Activated CD8-positive, alpha-beta memory T cell treated with anti-CD3 and anti-CD28 coated beads, Interleukin-2, amount 50 U/mL, for 48 hours (primary cell): ENCODE data around the gene NLGN4X.

Experiments
- DNase-seq: peaks from one replicate; pipeline ENCODE4 v3.0.0-alpha.2; 2020

The NLGN4X gene

DNA sequence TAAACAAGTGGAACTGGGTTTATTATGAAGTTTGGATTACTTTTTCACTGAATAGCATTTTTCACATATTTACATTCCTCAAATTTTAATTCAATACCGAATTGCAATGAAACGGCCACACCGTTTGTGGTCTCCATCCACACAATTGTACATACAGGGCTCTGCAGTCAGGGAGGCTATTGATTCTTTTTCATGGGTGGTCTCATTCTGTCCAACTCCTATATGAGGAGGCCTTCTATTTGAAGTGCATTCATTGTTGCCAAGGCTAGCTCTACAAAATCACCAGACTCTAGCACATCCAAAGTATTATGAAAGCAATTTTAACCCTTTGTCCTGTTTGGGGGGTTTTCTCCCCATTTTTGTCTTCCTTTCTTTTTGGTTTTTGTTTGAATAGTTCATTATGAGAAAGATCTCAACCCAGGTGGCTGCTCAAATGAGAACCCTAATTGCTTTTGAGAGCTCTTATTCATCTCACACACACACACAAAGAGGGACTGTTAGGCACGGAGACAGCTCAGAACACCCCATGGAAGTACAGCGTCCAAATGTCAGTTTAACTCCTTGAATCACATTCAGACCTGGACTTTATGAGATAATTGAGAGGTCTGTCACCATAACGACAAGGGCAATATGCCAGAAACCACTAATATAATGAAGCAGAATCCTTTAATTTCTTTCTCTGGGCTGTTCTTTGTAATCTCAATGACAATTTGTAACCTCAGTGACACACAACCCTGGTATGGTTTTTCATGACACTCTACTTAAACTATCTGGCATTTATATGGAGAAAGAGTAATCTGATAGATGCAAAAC lies 79.4 kb downstream of the NLGN4X start:
- DNase-seq: no peak

DNA sequence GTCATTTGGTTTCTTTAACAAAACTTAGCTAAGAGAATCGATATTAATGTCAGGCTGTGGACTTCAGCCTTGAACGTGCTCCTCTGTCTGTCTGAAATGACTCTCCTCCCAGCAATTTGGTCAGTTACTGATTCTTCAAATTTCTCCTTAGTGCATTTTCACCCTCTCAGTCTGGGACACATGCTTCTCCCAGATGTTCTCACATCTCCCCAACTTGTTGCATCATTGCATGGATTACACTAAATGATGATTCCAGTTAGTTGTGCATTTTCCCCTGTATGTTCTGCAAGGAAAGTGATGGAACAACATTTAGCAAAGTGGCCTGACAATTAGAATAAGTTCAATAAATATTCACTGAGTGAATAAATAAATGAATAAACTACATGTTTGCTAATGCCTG lies 94.4 kb downstream of the NLGN4X start:
- no peak for DNase-seq

DNA sequence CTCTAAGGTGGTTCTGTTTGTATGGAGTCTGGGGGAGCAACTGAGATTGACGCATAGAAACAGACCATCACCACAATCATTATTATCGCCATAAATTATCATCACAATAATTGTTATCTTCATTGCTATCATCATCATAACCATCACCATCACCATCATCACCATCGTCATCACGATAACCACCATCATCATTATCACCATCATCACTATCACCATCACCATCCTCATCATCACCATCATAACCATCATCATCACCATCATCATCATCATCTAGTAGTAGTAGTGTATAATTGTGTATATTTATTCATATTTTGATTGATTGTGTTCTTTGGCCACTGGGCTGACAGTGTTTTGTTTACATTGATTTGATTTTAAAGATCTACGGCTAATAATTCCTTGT lies 95.7 kb downstream of the NLGN4X start:
- DNase-seq: no peak

DNA sequence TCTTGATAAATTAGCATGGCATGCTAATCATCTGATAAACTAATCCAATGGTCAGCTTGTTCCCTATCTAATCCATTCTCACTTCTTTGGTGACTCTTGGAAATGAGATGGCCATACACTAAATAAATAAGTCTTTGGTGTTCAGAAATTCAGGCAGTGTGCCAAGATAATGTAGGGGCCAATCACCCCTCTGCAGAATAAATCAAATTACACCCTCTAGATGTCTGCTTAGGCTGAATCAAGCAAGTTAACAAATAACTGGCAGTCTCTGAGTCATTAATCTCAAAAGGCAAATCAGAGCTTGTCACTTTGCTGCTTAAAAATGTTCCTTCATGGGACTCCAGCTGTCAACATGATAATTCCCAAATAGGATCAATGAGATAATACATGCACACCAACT lies 97.4 kb downstream of the NLGN4X start:
- DNase-seq: no peak

DNA sequence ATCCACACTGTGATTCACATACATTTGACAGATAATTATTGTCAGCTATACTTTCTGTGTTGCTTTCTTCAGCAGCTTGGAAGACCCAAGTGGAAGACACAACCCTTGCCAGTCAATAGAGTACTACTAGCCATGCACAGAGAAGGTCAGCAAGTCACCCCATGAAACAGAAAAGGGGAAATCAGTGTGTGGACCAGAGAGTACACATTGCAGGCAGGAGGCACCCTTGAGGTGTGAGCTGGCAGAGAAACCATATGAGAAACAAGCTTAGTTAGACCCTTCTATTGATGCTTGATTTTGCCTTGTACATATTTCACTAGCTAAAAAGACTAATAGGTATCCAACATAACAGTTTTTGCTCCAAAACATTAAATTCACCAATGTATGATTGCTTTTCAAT lies 99.5 kb downstream of the NLGN4X start:
- no peak for DNase-seq

DNA sequence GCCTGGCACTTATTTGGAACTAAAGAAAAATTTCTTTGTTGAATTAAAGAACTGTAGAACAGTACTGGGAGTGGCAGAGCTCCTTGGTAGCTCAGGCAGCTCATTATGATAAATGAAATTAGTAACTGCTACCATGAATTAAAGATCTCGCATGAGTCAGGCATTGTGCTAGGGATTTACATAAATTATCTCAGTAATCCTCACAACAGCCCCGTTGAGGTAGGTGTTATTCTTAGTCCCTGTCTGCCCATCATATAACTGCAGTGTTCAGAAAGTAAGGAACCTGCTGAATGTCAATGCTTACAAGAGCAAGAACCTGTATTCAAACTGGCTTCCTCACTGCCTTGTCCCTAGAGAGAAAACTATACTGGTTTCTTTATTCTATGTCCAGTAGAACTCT lies 108.3 kb downstream of the NLGN4X start:
- no peak for DNase-seq

DNA sequence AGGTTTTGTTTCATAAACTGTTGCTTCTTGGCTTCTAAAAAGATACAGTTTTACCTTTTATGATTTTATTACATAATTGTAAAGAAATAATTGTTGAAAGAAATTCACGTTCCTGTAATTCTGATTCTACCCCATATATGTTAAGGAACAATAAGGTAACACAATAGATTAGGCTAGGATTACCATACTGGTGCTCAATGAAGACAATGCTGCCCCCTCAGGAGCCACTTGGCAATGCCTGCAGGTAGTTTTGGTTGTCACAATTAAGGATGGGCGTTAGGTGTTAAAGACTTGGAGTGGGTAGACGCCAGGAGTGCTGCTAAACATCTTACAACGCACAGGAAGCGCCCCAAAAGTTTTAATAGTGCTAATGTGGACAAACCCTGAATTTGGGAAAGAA lies 133.2 kb downstream of the NLGN4X start:
- DNase-seq: no peak

DNA sequence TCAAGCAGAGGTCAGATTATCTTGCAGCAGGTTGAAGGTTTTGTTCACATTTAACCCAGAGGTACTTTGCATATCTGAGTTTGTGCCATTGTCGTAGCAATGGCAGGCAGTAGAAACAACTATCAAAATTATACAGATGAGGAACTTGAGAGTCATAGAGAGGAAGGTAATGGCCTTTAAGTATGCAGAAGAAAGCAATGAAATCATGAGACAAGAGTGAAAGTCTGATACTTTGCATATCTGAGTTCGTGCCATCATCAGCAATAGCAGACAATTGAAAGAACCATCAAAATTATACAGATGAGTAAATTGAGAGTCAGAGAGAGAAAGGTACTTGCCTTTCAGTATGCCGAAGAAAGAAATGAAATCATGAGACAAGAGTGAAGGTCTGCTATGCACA lies 154.1 kb downstream of the NLGN4X start:
- DNase-seq: no peak

DNA sequence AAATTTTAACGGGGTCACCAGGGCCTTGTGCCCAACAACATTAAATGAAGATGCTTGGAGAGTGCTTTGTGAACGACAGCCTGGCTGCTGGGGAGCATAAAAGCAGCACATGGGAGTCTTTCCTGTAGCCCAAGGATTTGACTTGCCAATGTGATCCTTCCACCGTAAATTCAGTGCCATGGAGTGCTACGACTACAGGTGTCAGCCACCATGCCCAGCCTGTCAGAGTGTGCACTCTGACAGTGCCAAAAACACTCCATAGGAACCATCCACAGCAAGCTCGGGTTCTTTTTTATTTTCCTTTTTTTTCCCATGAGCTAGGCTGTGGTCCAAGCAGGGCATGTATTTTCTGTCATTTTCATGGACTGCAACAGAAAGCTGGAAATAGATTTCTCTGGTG lies 156.9 kb downstream of the NLGN4X start:
- DNase-seq: no peak

DNA sequence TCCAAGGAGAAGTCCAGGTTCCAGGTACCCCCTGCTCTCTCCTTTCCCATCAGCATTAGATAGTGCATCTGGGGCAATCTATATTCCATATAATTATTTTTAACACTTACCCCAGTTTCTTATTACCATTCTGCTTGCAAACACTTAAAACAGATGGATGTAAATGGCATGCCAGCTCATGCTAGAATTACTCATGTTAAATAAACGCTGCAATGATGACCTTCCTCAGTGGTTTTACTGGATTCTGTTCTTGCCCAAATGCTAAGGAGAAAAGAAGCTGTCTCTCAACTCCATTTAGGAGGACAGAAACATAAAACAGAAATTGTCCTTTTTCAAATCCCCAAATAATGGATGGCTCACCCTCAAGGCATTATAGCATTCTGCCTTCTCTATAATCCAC lies 161.1 kb downstream of the NLGN4X start:
- DNase-seq: no peak

DNA sequence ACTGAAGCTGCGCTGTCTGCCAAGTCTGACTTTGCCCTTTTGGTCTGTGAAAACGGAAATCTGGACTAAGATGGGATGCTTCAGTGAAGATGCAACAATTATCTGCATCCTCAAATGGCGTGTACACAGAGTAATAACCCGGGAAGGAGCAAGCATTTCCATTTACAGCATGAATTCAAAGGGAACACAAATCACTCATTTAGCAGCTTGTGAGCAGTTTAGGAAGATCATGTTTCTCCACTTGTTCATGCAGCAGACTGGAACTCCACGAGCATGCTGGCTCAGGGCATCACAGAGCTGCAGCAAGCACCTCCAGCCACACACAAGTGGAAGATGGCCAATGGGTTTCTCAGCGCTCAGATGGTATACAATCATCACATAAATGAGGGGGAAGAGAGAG lies 175.5 kb downstream of the NLGN4X start:
- DNase-seq: no peak

DNA sequence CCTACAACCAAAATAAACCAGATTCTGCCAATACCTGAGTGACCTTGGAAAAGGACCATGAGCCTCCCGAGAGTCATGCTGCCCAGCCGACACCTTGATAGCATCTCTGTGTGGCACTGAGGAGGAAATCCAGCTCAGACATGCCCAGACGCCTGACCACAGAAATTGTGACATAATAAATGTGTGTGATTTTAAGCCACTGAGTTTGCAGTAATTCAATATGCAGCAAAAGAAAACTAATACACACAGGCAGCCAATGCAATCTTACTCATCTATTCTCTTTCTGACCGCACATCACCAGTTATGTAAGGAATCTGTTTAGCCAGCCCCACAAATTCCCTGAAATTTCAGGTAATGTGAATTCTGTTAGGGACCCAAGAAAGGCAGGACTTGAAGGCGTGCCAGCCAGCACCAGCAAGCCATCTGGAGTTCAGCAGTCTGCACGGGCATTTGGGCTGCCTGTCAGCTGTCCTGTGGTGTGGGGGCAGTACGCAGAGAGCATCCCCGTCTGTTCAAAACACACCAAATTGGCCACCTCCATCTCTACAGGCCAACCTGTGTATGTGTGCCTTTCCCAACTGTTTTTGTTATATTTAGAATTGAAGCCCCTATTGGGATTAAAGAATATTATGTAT lies 176.4 kb downstream of the NLGN4X start:
- no peak for DNase-seq

DNA sequence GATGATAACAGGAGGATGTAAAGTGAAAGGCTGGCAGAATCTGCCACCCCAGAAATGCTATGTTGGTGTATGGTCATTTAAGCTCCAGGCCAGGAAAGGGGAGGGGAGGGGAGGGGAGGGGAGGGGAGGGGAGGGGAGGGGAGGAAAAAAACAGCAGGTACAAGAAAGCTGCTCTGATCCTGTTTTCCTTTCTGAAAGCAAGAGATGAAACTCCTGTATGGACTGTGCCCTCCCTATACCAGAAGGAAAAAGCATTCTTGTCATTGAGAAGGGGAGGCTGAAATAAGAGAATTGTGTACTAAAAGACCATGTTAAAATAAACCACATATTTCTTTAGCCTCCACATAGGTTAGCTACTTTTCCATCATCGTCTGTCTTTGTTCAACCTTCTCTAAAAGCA lies 179.5 kb downstream of the NLGN4X start:
- no peak for DNase-seq

DNA sequence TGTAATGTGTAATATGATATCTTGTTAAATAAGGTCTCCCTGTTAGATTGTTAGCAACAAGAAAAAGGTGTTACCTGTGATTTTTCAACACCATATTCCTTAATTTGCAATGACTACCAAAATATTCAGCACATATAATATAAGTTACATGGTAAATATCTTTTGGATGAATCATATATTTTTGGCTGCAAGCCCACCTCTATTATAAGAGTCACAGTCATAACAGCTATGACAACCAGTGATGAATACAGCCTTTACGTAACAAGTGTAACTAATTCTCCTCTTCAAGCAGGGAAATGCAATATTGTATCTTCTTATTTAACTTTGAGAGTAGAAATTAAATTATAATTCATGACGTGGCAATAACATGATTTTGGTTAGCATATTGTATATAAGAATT lies 187.0 kb downstream of the NLGN4X start:
- DNase-seq: no peak

DNA sequence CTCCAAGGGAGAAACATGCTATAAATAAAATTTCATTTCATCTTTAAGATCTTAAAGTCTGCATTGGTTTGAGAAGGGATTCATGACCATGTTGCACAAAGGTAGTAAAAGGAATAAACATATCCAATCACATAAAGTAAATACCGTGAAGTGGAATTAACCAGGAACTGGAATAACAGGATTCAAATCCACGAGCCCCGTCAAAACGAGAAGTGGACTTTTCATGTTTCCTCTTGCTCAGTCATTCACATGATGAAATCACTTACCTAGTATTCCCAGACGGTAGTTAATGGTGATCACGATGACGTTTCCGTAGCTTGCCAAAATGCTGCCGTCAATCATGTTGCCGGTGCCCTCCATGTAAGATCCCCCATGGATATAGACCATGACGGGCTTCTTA lies 199.7 kb downstream of the NLGN4X start:
- no peak for DNase-seq

DNA sequence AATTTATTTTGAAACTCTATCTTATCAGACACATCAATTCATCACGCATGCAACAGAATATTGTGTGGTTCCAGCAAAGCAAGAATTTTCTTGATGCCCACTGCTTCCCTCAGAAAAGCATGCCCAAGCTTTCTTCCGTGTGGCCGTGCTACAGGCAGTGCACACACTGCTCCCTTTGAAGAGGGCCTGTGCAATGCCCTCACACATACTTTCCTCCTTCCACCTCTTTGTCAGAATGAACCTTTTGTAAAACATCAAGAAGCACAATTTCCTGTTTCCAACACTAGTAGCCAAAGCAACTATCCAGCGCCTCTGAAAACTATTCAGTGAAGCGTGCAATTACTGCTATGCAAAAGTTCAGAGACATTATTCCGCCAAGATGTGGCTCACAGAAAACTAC lies 201.7 kb downstream of the NLGN4X start:
- no peak for DNase-seq

DNA sequence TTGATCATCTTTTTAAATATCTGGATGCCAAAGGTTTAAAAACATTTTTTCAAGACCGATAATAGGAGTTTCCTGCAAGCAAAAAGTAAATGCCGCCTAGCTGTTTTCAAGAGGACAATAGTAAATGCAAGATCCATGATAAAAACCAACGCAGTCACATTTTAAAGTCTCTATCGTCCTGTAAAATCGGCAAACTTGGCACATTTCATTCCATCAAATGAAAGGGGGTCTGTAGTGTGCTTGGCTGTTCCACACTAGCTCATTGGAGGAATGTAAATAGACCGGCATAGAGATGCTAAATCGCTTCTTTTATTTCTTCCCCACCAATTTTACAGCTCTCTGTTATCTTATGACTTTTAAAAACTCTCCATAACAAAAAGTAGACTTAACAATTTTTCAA lies 202.2 kb downstream of the NLGN4X start:
- DNase-seq: no peak

DNA sequence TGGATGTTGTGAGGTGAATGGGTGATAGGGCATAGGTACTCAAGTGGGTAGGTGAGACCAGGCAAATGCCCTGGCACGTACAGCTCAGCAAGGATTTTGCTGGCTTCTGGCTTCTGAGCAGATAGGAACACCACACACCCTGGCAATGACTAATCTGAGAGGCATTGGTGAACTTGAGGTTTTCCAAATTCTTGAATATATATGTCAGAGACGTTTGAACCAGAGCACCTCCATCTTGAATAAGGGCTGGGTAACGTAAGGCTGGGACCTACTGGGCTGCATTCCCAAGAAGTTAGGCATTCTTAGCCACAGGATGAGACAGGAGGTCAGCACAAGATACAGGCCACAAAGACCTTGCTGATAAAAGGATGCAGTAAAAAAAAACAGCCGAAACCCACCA lies 204.5 kb downstream of the NLGN4X start:
- no peak for DNase-seq

DNA sequence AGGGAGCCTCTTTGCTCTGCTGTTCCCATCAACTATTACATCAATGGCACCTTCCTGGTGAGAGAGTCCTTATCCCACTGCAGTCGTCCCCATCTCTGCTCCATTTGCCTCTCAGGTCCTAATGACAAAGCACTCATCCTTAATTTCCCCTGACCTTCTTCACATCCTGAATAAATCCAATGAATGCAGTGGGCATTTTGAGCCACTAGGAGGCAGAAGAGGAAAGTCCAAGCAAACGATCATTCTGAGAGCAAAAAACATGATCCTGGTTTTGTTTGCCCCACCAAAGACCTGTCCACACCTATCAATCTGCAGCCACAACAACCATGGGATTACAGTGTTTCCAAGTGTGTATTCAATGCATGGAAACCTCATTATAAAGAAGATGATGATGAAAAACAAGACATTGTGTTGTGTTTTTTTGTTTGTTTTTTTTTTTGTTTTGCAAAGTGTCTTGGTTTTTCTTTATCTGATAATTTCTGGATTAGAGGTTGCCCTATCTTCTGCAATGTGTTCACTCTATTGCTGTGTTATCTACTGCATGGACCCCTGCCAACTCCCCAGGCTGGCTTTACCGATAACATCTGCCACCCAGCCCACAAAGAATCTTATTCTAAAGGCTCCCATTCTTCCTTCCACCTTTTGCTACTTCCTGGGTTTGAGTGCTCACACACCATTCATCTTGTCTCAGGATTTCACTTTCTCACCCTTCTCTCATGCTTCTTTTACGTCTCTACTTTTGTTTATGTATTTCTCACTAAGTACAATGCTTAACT lies 207.2 kb downstream of the NLGN4X start:
- DNase-seq: peak; percentile 42

DNA sequence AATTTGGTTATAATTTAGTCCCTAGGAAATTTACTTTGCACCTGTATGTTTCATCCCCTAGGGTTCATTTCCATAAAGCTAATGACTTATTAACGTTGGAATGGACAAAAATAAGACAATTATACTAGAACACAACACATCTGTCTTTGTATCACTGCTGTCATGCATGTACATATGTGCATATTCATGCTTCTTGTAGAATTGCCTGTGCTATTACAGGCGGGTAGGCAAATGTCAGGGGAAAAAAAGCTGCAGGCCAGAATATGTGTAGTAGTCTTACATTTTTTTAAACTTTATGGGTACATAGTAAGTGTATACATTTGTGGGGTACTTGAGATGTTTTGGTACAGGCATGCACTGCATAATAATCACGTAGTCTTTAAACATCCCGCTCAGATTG lies 209.6 kb downstream of the NLGN4X start:
- DNase-seq: no peak

DNA sequence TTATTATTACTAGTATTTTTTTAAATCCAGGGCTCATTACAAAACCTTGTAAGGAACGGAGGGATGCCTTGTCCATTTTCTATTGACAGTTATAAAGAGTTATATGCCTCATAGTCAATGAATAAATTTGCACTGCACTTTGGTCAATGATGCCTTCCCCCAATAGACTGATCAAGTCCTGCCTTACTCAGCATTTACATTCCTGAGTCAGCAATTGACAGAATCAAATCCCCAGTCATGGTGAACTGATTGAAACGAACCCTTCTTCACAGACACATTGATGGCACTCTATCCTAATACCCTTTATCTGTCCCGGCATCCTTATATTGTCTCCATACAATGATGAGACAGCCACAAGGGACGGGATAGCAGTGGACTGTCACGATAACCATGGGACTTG lies 213.2 kb downstream of the NLGN4X start:
- no peak for DNase-seq

DNA sequence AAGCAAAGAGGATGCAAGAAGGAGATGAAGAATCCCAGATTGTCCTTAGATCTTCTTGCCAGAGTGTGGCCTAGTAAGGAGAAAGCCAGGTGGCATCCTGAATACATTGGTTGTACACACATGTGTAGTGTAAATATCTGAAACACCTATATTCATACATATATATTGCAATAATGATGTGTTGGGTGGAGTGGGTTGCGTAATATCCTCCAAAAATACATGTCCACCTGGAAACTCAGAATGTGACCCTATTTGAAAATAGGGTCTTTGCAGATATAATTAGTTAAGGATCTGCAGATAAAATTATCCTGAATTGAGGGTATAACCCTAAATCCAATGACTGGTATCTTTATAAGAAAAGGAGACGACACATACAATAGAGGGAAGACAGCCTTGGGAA lies 216.3 kb downstream of the NLGN4X start:
- no peak for DNase-seq

DNA sequence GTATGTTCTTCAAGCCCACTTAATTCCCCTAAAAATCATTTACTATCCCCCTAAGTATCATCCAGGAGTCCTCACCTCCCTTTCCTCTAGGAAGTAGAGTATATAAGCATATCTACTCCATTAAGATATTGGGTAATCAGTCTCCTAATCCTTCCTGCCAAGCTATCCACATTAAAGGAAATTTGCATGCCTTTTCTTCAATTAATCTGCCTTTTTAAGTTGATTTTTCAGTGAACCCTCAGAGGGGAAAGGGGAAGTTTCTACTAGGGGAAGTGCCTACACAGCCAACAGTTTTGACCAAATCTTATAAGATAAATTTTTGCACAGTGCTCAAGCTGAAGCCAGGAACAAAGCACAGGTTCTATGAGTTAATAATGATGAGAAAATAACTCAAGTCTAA lies 222.8 kb downstream of the NLGN4X start:
- no peak for DNase-seq

DNA sequence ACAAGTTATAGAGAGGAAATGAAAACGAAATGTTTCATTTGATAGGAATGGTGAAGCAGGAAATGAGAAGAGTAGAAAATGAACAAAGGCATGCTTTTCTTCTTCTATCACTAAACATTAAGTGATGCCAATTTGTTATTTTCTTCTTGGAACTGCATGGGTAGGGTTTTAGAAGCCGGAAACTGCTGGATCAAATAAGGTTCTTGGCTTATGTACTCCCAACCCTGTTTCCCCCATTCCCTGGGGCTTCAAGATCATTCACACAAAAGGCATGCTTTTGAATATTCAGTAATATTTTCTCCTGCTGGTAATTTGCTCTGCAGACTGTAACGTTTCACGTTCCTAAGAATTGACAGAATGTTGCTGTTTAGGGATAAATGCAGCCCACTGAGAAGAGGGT lies 224.1 kb downstream of the NLGN4X start:
- DNase-seq: no peak
